Ovary (tissue), 9 donors: ENCODE measurements around the gene SUGP1. TPM values are rescaled to one million over a fixed set of nuclear protein-coding genes. Genes with fewer than 3 reads are reported as not detected.

Experiments
- DNase-seq, 5 donors: peaks; one replicate each; pipeline ENCODE4 v3.0.0-alpha.2; 2019 to 2020
- H3K27ac ChIP-seq, 2 donors: fragments of 200-600 bp; one replicate each; pipeline versions ENCODE4 v1.5.1 to v1.8.0; 2019 to 2022
- H3K27me3 ChIP-seq: fragments of 200-600 bp; one replicate; pipeline ENCODE4 v1.8.0; 2022
- H3K36me3 ChIP-seq: fragments of 200-600 bp; sonication (generic); one replicate; pipeline ENCODE4 v1.5.1; 2019
- H3K4me1 ChIP-seq: one replicate; pipeline ENCODE4 v1.8.1; 2013; ENCODE audit warnings: mild to moderate bottlenecking, moderate library complexity; ENCODE audit not compliant: insufficient read depth
- H3K4me3 ChIP-seq: fragments of 200-600 bp; sonication (generic); one replicate; pipeline ENCODE4 v1.5.1; 2017
- H3K9me3 ChIP-seq, 2 donors: fragments of 200-600 bp in 1 of 2; sonication (generic) in 1 of 2; one replicate each; pipeline versions ENCODE4 v1.5.1 to v1.8.1; 2013 to 2019; ENCODE audit warnings: mild to moderate bottlenecking in 1 of 2, moderate library complexity in 1 of 2
- EP300 ChIP-seq: sonication (generic); formaldehyde crosslinking; IDR thresholded peaks from one replicate; pipeline ENCODE4 v1.6.1; 2017; ENCODE audit warnings: antibody characterized with exemption
- POLR2A ChIP-seq: fragments of 450-650 bp; IDR thresholded peaks from one replicate; pipeline ENCODE4 v1.6.1; 2017; ENCODE audit warnings: antibody characterized with exemption, mild to moderate bottlenecking, moderate library complexity
- whole genome bisulfite sequencing, 3 donors: extraction: QIAGEN DNeasy Blood & Tissue Kit in 1 of 3; methylation state at CpG; one replicate each; pipeline versions ENCODE4 v1.1.5 to v1.1.7; 2013 to 2017; 5-methylcytosine and 5-hydroxymethylcytosine counted together
- intact Hi-C, 4 donors: fragments of 100-400 bp; cut with DNase I; formaldehyde crosslinking; loops; one replicate each; pipeline versions ENCODE4 v1.11.0 to v1.15.1; 2022 to 2023
- polyA plus RNA-seq, 2 donors: library from polyadenylated mRNA; stranded (reverse); fragments of 200-250 nt in 1 of 2; fragments of 350-450 nt in 1 of 2; fragmentation: Illumina TruSeq in 1 of 2; extraction: RNeasy Lipid Tissue Mini Kit (QIAGEN cat#74804) in 1 of 2; gene quantifications; one replicate each; pipeline ENCODE4 v1.2.3, GENCODE V29; 2013 to 2014
- total RNA-seq, 7 donors: library from RNA; depleted of rRNA in 2 of 7; stranded (reverse); fragments of >200 nt in 2 of 7; fragmentation: NEBNext Ultra II Directional in 3 of 7; extraction: Animal tissue kit (Norgen Biotek cat#: 25700) in 3 of 7; gene quantifications; one replicate each; pipeline versions ENCODE4 v1.1.0 to v1.2.4, GENCODE V29; 2016 to 2023
- TF ChIP-seq, protein P1 (sequence below), 3 donors: fragments of 450-650 bp in 2 of 3; fragments of 200-600 bp in 1 of 3; IDR thresholded peaks; one replicate each; pipeline versions ENCODE4 v1.5.1 to v1.8.0; 2016 to 2022; ENCODE audit warnings: antibody characterized with exemption in 3 of 3, mild to moderate bottlenecking in 1 of 3
- donor health status: DM: no; HTN: no; CAD: no; lungs with moderate emphysema.
- donor health status: DM: no; HTN: no; CAD: no.
- donor health status: Bipolar disorder and iron deficiency.
- donor health status: DM: yes; HTN: yes; CAD: no.
- donor health status: DM: no; HTN: no; CAD: no.
- donor health status: DM: yes; HTN: yes; CAD: no.

The SUGP1 gene
- total and polyA plus RNA-seq, 9 donors: 14.7 to 42.9 (median 36.6) TPM

- Histone ChIP-seq H3K27ac (no peak overlapping the region), H3K9me3 (no peaks in the 10 kb centered on the region), H3K36me3 (no peaks in the 10 kb centered on the region), H3K4me3 (no peak overlapping the region), H3K27me3 (no peaks in the 10 kb centered on the region), H3K4me1 (no peaks in the 10 kb centered on the region)
- intact Hi-C loops: no loop called here
- TF ChIP-seq POLR2A: no peak
- no peak for TF ChIP-seq EP300
- TF ChIP-seq, protein P1, sequence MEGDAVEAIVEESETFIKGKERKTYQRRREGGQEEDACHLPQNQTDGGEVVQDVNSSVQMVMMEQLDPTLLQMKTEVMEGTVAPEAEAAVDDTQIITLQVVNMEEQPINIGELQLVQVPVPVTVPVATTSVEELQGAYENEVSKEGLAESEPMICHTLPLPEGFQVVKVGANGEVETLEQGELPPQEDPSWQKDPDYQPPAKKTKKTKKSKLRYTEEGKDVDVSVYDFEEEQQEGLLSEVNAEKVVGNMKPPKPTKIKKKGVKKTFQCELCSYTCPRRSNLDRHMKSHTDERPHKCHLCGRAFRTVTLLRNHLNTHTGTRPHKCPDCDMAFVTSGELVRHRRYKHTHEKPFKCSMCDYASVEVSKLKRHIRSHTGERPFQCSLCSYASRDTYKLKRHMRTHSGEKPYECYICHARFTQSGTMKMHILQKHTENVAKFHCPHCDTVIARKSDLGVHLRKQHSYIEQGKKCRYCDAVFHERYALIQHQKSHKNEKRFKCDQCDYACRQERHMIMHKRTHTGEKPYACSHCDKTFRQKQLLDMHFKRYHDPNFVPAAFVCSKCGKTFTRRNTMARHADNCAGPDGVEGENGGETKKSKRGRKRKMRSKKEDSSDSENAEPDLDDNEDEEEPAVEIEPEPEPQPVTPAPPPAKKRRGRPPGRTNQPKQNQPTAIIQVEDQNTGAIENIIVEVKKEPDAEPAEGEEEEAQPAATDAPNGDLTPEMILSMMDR (IDR thresholded peaks at IDR 0.05): no peak
- no peak for DNase-seq
- 85 to 90% (median 89%) methylated on average over 19 of the region's 19 CpGs for WGBS, 3 donors
These were observed 41.2 kb downstream of the SUGP1 start for GRCh38 chr19:19279062-19279612.

DNA sequence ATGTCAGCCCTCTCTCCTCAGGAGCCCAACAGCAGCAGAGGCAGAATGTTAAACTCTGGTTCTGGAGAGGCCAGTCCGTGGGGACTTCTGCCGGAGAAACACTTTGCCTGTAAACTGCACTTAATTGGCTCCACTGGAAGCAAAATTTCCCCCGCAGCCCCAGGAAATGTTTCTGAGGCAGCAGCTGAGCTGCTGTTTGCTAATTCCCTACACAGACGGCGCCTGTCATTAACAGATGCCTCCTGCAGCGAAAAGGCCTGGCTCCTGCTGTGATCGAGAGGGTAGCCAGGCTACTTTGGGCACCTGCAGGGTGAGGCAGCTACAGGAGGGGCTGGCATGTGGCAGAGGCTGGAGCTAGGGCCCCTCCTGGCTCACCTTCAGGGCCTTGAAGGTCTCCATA is 42.0 kb downstream of the SUGP1 start:
- WGBS, 3 donors: 92 to 94% (median 94%) methylated on average over 7 of the region's 7 CpGs
- TF ChIP-seq EP300 (no peak), POLR2A (no peak)
- TF ChIP-seq, protein P1 (IDR thresholded peaks at IDR 0.05): no peak
- no peak overlapping the region for H3K4me3 ChIP-seq
- H3K4me1 ChIP-seq: no peaks in the 10 kb centered on the region
- H3K9me3 ChIP-seq: no peaks in the 10 kb centered on the region
- no peaks in the 10 kb centered on the region for H3K36me3 ChIP-seq
- intact Hi-C loops: no loop called here
- DNase-seq: no peak
- no peak overlapping the region for H3K27ac ChIP-seq
- no peaks in the 10 kb centered on the region for H3K27me3 ChIP-seq

DNA sequence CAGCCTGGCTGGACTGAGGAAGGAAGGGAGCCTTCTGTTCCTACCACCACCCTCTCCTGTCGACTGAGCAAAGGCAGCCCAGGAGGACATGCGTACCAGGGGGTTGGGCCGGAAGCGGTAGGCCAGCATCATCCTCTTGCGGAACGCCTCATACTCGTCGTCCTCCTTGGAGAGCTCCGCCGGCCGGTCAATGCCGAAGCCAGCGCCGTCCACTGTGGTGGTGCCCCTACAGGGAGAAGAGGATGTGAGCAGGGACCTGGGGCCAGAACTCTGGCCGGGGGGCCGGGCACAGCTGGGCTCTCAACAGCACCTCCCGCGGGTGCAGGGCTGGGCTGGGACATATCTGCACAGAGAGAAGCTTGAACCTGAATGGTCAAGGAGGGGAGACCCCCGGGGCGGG is 43.5 kb downstream of the SUGP1 start:
- intact Hi-C loops: no loop called here
- no peak overlapping the region for H3K27ac ChIP-seq
- H3K4me1 ChIP-seq: peaks cover 2% of the 10 kb centered on the region
- H3K9me3 ChIP-seq: no peaks in the 10 kb centered on the region
- no peak for DNase-seq
- 86 to 90% (median 87%) methylated on average over 19 to 20 of the region's 20 CpGs for WGBS, 3 donors
- H3K27me3 ChIP-seq: no peaks in the 10 kb centered on the region
- H3K4me3 ChIP-seq: no peak overlapping the region
- TF ChIP-seq EP300 (no peak), POLR2A (no peak)
- TF ChIP-seq, protein P1 (IDR thresholded peaks at IDR 0.05): no peak
- H3K36me3 ChIP-seq: no peaks in the 10 kb centered on the region

DNA sequence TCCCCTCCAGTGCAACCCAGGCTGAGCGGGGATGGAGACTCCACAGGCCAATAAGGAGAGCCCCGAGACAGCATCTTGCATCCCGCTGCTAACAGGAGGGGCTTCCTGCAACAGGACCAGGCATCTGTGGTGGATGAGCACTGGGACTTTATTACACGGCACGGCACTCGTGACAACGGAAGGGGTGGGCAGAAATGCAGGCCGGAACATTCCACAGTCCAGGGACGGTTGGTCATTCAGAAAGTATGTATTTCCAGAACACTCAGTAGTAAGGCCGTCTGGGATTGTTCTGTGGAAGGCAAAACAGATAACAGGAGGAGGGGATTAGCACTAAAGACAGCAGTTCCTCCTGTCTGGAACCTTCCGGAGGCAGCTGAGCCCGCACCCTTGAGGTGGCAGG is 43.9 kb downstream of the SUGP1 start:
- 58 to 70% (median 60%) methylated on average over 12 of the region's 12 CpGs for WGBS, 3 donors
- DNase-seq: no peak
- H3K4me1 ChIP-seq: peaks cover 2% of the 10 kb centered on the region
- no peak overlapping the region for H3K27ac ChIP-seq
- TF ChIP-seq, protein P1 (IDR thresholded peaks at IDR 0.05): no peak
- TF ChIP-seq POLR2A (no peak), EP300 (no peak)
- H3K9me3 ChIP-seq: no peaks in the 10 kb centered on the region
- H3K4me3 ChIP-seq: no peak overlapping the region
- H3K27me3 ChIP-seq: no peaks in the 10 kb centered on the region
- intact Hi-C loops: no loop called here
- H3K36me3 ChIP-seq: no peaks in the 10 kb centered on the region
